ENCODE results near the gene MYRF.

DNA sequence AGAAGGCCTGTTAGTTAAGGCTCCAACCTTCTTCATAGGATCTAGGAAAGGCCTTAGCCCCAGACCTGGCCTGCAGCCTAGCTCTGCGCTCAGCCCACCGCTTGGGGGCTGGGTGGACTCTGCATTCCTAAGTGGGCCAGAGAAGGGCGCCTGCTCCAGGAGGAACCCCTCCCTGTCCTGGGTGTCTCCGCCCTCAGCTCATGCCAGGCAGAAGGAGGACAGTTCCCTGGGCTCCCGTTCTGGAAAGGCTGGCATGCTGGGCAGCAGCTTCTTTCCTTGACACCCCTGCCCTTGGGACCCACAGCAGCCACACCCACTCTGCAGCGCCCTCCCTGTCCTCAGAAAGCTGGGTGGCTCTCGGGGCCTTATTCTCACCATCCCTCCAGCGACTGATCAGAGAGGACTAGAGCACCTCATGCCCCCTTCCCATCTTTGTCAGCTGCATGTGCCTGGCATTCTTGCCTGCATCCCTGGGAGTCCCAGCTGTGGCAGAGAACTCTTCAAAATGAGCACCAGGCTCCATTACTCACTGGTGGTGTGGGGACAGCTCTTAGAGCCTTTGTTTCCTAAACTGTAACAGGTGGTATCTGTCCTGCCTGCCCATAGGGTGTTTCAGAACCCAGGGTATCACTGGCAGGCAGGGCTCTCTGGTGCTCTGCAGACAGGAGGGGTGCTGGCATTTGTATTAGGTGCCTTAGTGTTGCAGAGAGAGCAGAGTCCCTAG is 20.3 kb upstream of the MYRF start:
- TF ChIP-seq, protein P1, sequence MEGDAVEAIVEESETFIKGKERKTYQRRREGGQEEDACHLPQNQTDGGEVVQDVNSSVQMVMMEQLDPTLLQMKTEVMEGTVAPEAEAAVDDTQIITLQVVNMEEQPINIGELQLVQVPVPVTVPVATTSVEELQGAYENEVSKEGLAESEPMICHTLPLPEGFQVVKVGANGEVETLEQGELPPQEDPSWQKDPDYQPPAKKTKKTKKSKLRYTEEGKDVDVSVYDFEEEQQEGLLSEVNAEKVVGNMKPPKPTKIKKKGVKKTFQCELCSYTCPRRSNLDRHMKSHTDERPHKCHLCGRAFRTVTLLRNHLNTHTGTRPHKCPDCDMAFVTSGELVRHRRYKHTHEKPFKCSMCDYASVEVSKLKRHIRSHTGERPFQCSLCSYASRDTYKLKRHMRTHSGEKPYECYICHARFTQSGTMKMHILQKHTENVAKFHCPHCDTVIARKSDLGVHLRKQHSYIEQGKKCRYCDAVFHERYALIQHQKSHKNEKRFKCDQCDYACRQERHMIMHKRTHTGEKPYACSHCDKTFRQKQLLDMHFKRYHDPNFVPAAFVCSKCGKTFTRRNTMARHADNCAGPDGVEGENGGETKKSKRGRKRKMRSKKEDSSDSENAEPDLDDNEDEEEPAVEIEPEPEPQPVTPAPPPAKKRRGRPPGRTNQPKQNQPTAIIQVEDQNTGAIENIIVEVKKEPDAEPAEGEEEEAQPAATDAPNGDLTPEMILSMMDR (IDR thresholded peaks at IDR 0.05), result no peak
- TF ChIP-seq POLR2A (IDR thresholded peaks at IDR 0.05), result no peak

Measured in adrenal gland (tissue), 5 donors.